ENCODE results near the gene CEPT1.

CEPT1 gene

DNA sequence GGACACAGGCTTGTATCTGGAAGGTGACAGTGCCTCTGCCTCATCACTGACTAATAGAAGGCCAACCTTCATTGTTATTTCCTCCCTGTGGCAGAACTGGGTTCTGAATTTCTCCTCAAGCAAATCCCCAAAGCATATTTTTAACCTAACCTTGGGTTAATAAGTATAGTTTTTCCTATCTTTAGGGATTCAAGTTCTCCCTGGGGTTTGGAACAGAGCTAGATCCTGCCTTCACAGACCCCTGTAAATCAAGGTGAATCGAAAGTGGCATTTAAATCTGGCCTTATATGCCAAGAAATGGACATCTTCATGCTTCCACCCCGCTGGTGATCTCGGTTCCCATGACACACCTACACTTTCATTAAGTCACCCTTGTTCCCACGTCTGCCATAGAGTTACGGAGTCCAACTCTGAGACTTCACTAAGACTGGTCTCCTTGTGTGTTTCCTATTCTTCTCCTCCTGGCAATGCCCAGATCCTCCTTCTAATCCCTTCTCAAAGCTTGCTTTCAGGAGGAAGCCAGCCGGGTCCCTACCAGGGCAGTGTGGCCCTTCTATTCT is 83.2 kb downstream of the CEPT1 start:
- in situ Hi-C loops (cut with MboI; ENCODE audit: low sequenced_read_pairs), result loop anchor here (10.0 to 25.0 kb wide), 2 partner anchors 172 to 539 kb away; partner anchors contain the start of gene DDX20

DNA sequence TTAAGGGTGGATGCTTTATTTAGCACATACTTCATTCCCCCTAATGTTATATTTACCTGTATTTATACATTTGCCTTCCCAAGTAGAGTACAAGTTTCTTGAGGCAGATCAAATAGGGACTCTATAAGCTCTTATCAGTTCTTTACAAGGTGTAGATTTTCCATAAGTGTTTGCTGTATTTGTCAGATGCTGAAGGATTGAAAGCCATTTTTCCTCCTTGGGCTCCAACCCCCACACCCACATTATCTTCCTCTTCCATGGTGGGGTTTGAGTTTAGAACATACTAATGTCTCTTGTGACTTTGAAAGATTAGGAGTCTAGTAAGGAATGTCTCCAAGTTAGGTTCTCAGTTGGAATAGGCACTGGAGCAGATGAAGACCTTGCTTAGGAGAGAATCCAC is 85.1 kb downstream of the CEPT1 start:
- in situ Hi-C loops (cut with MboI; ENCODE audit: low sequenced_read_pairs), result loop anchor here (10.0 kb wide), 1 partner anchor 170 kb away; no protein-coding TSS in a partner anchor

DNA sequence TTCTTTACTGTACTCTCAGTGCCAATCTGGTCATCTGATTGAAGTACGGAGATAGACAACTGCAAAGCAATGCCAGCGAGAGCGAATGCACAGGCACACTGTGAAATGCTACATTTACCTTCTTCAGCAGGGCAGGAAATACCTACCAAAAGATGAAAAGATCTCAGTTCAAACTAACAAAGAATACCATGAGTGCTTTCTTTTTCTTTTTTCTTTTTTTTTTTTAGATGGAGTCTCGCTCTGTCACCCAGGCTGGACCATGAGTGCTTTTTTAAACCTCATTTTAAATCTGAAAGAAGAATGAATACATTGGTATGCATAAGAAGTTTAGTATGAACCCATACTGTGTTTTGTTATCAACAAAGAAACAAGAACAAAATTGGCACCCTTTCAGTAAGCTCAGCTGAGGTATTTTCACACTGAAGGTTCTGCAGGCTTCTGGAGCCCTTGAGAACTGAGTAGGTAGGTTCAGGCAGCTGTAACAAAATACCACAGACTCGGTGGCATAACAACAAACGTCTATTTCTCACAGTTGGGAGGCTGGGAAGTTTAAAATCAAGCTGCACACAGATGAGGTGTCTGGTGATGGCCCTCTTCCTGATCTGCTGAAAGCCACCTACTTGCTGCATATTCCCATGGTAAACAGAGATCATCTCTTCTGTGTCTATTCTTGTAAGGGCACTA is 85.8 kb downstream of the CEPT1 start:
- in situ Hi-C loops (cut with MboI; ENCODE audit: low sequenced_read_pairs), result loop anchor here (10.0 kb wide), 1 partner anchor 169 kb away; no protein-coding TSS in a partner anchor

DNA sequence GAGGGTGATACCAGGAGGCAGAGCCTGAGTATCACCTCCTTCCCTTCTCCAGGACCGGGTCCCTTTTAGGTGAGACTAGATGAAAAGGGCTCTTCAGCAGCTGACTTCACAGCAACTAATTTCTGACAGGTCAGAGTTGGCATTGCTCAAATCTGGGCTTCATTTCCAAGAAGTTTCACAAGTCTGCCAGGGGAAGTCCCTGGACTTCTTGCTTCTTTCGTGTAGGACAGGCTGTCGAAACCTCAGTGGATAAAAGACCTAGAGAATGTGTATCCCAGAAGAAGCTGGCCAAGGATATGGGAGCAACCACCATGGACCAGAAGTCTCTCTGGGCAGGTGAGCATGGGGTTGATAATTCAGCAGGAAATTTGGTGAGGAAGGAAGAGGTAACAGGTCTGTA is 87.4 kb downstream of the CEPT1 start, which contains the start of gene CHI3L2:
Gene CHI3L2, plus strand, starts transcription at position 280 of the 400 bp plus-strand sequence. Its CDS starts 17 bp downstream, at position 297.
- in situ Hi-C loops (cut with MboI; ENCODE audit: low sequenced_read_pairs), result loop anchor here (10.0 kb wide), 1 partner anchor 167 kb away; no protein-coding TSS in a partner anchor

DNA sequence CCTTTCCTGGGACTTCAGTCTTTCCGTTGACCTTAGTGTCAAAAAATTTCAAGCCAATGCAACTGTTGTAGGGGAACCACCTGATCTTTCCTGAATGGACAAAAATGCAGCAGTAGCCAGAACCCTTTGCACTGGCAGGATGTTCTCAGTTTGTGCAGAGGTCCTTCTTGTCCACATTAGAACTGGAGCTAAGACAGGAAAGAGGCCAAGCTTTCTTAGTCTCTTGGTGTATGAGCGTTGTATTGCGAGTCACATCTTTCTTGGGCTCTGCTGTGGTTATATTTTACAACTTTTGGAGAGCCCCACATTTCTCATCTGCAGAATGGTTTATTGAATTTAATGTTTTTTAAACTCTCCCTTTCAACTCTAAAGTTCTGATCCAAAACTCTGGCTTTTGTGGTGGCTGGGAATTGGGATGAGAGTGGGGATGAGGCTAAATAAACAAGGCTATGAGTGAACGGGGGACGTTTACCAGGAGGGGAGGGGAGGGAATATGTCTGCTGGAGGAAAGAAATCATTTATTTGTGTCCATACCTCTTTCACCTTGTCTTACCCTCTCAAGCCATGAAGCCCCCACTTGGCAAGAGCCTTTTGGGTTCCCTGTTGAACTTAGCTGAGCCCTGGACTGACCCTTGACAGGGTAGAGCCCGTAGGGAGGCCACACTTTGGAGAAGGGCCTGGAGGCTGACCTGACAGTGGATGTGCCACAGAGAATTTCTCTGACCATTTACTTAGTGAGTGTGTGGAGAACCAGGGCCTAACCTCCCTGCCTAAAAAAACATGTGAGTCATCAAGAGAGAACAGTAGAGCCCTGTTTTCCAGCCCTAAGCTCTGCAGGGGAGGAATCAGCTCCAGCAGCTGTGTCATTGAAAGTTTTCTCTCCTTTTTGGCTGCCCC is 88.1 kb downstream of the CEPT1 start:
- in situ Hi-C loops (cut with MboI; ENCODE audit: low sequenced_read_pairs), result loop anchor here (10.0 kb wide), 1 partner anchor 167 kb away; no protein-coding TSS in a partner anchor

DNA sequence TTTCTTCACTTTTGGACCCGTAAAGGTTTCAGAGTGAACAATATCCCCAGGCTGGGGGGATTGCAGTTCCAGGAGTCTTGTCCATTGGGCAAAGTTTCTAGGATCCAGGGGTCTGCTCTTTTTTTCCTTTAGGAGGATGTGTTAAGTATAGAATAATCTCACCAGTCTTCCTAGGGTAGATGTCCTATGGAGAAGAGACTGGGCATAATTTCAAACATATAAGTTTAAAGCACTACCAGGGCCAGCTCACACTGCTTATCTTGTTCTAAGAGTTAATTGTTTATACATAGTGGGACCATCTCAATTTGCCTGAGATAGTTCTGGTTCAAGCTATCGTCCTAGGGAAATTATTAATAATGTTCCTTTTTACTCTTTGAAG is 88.7 kb downstream of the CEPT1 start:
- in situ Hi-C loops (cut with MboI; ENCODE audit: low sequenced_read_pairs), result loop anchor here (10.0 kb wide), 1 partner anchor 166 kb away; no protein-coding TSS in a partner anchor

DNA sequence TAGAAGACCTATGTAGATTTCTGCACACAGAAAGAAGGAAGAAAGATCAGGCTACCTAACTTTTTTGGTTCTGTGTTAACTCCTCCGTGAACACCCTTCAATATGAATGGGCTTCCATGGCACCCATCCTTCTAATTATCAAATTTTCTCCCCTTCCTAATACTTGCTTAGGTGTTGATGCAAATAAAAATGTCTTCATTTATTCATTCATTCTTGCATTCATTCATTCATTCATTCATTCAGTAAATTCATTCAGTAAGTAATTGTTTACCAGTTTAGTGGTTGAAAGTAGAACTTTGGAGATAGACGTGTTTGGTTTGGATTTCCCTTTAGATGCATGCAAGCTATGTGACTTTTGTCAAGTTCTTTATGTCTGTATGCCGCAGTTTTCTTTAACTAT is 92.1 kb downstream of the CEPT1 start:
- in situ Hi-C loops (cut with MboI; ENCODE audit: low sequenced_read_pairs), result no loop called here

DNA sequence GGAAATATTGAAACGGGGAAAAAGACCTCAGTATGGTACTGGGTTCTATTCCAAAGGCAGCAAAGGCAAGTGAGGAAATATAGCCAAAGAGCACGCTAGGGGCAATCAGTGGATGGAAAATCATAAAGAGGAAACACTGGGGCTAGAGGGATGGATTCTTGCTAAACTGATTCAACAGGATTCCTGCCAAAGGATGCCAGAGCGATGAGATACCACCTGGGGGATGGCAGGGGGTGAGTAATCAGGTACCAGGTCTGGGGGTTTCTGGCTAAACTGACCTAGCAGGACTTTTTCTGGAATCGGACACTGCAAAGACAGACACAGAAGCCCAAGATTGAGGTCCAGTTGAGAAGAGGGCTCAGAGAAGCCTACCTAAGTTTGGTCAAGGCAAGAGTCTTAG is 94.2 kb downstream of the CEPT1 start:
- in situ Hi-C loops (cut with MboI; ENCODE audit: low sequenced_read_pairs), result no loop called here
